BJ (cell line): ENCODE results near the gene ISCA2. TPM values are rescaled to one million over a fixed set of nuclear protein-coding genes. Genes with fewer than 3 reads are reported as not detected.

ENCODE experiments used
- CTCF ChIA-PET: fragments of 350-600 bp; formaldehyde crosslinking; extraction: SDS; loops from one replicate; lab custom pipeline; 2021; ENCODE audit warnings: antibody characterized with exemption, inconsistent platforms; lab: Yijun Ruan, JAX
- POLR2A ChIA-PET: fragments of 300-600 bp; sonication (Branson Sonifier 250); formaldehyde crosslinking; extraction: SDS; loops from one replicate; lab custom pipeline; 2021; ENCODE audit warnings: antibody characterized with exemption; lab: Charles Lee
- DNase-seq: peaks from one replicate; pipeline ENCODE4 v3.0.0-alpha.2; 2011; ENCODE audit warnings: low read depth
- H3K27me3 ChIP-seq: 2 replicates; pipeline ENCODE4 v1.6.0; 2011; ENCODE audit warnings: low read length; ENCODE audit not compliant: control insufficient read depth, insufficient read depth
- H3K36me3 ChIP-seq: 2 replicates; pipeline ENCODE4 v1.5.1; 2011; ENCODE audit warnings: low read length; ENCODE audit not compliant: control insufficient read depth, insufficient read depth
- H3K4me3 ChIP-seq: 2 replicates; pipeline ENCODE4 v1.5.1; 2011; ENCODE audit warnings: low read depth, mild to moderate bottlenecking, control low read depth, low read length
- polyA plus RNA-seq: library from polyadenylated mRNA; depleted of rRNA; stranded (reverse); fragments of >200 nt; gene quantifications from 2 replicates; pipeline ENCODE4 v1.2.3, GENCODE V29; 2011
- TF ChIP-seq, protein P1 (sequence below): IDR thresholded peaks from 2 replicates; pipeline ENCODE4 v1.5.1; 2011; ENCODE audit warnings: low read depth, mild to moderate bottlenecking, control low read depth, inconsistent platforms, low read length, moderate library complexity; ENCODE audit not compliant: insufficient read depth

Gene ISCA2
- polyA plus RNA-seq, 1 experiment, result 13.0 TPM

- H3K36me3 ChIP-seq, result peaks cover 4% of the 10 kb centered on the region
Measured at GRCh38 chr14:74522740-74523139, 29.2 kb downstream of the ISCA2 start.

DNA sequence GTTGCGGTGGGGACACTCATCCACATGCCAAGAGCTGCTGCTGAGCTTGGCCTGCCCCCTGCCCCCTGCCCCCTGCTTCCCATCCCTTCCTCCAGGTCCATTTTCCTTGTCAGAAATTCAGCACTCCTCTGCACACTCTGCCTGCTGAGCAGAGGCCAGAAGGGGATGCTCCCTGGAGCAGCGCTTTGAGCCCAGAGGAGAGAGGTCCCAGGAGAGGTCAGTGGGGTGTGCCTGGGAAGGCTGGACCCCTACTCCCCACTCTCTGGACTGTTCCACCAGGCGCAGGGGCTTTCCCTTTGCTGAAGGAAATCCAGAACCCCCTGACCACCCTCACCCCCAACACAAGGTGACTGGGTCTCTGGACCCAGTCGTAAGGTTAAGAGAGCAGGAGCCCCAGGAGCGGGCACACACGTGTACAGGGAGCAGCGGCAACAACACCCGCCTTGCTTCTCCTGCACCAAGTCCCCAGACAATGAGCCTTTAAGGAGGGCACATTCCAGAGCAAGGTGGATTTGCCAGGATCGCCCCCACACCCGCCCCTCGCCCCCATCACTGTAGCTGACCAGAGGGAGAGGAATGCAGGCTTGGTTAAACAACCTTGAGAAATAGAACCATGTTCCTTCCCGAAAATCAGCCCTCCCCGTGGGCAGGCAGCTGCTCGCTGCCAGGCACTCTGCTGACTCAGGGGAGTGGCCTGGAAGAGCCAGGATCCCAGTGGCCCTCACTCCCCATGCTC is 30.7 kb downstream of the ISCA2 start:
- DNase-seq, result no peak
- no peaks in the 10 kb centered on the region for H3K27me3 ChIP-seq
- TF ChIP-seq, protein P1, sequence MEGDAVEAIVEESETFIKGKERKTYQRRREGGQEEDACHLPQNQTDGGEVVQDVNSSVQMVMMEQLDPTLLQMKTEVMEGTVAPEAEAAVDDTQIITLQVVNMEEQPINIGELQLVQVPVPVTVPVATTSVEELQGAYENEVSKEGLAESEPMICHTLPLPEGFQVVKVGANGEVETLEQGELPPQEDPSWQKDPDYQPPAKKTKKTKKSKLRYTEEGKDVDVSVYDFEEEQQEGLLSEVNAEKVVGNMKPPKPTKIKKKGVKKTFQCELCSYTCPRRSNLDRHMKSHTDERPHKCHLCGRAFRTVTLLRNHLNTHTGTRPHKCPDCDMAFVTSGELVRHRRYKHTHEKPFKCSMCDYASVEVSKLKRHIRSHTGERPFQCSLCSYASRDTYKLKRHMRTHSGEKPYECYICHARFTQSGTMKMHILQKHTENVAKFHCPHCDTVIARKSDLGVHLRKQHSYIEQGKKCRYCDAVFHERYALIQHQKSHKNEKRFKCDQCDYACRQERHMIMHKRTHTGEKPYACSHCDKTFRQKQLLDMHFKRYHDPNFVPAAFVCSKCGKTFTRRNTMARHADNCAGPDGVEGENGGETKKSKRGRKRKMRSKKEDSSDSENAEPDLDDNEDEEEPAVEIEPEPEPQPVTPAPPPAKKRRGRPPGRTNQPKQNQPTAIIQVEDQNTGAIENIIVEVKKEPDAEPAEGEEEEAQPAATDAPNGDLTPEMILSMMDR, result no peak
- peaks cover 5% of the 10 kb centered on the region for H3K36me3 ChIP-seq
- ChIA-PET POLR2A (no interaction called here), CTCF (interaction anchor here (1.5 kb wide), 1 partner anchor 12 kb away, joined by 4 read pairs; no protein-coding TSS in a partner anchor)
- H3K4me3 ChIP-seq, result no peak overlapping the region

More at GRCh38 chr14:74522740-74523139, 29.2 kb downstream of the ISCA2 start:
- Histone ChIP-seq H3K27me3 (no peaks in the 10 kb centered on the region), H3K4me3 (no peak overlapping the region)
- TF ChIP-seq, protein P1, result no peak
- ChIA-PET POLR2A (no interaction called here), CTCF (no interaction called here)
- DNase-seq, result no peak

- TF ChIP-seq, protein P1, result no peak
- peaks cover 5% of the 10 kb centered on the region for H3K36me3 ChIP-seq
- POLR2A ChIA-PET, result no interaction called here
Measured at GRCh38 chr14:74524812-74525135, 31.2 kb downstream of the ISCA2 start.

DNA sequence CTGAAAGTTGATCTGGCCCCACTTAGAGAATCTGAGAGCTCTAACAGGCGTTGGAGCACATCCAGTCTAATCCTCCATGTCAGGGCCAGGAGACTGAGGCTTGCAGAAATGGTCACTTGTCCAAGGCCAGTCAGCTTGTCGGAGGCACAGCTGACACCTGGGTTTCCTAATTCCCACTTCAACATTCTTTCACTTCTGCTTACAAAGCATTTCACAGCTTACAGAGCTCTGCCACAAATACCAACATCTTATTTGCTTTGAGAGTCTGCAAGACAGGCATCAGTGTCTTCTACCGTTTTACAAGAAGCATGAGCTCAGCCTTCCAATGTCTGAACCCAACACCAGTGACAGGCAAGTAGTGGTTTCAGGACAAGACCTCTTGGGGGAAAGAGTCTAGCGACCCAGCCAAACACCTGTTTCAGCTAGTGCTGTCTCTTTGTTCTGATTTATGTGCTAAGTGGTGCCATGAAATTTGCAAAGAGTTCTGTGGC is 31.8 kb downstream of the ISCA2 start:
- no peak for DNase-seq
- H3K4me3 ChIP-seq, result no peak overlapping the region
- ChIA-PET POLR2A (no interaction called here), CTCF (interaction anchor here (1.1 to 1.5 kb wide), 2 partner anchors 13 to 25 kb away, joined by 3 to 4 read pairs; no protein-coding TSS in a partner anchor)
- TF ChIP-seq, protein P1, result no peak
- peaks cover 6% of the 10 kb centered on the region for H3K36me3 ChIP-seq
- no peaks in the 10 kb centered on the region for H3K27me3 ChIP-seq

More at GRCh38 chr14:74524812-74525135, 31.2 kb downstream of the ISCA2 start:
- no peak for DNase-seq
- CTCF ChIA-PET, result interaction anchor here (1.5 kb wide), 1 partner anchor 13 kb away, joined by 4 read pairs; no protein-coding TSS in a partner anchor
- Histone ChIP-seq H3K4me3 (no peak overlapping the region), H3K27me3 (no peaks in the 10 kb centered on the region)

- peaks cover 5% of the 10 kb centered on the region for H3K36me3 ChIP-seq
- no peak overlapping the region for H3K4me3 ChIP-seq
- H3K27me3 ChIP-seq, result no peaks in the 10 kb centered on the region
- POLR2A ChIA-PET, result interaction anchor here (0.7 kb wide), 1 partner anchor 45 kb away, joined by 4 read pairs; no protein-coding TSS in a partner anchor
- CTCF ChIA-PET, result interaction anchor here (0.5 to 1.2 kb wide), 3 partner anchors 8 to 315 kb away, joined by 3 read pairs; no protein-coding TSS in a partner anchor
- TF ChIP-seq, protein P1, result no peak
- no peak for DNase-seq
Measured at GRCh38 chr14:74526854-74527585, 33.5 kb downstream of the ISCA2 start.
